GM18861 (cell line): ENCODE results near the gene RTCB.

Source experiments
- ATAC-seq: cut with Tn5 transposase; IDR thresholded peaks from one replicate; pipeline ENCODE4 v1.9.1; 2021; ENCODE audit not compliant: unreplicated experiment

Gene RTCB

DNA sequence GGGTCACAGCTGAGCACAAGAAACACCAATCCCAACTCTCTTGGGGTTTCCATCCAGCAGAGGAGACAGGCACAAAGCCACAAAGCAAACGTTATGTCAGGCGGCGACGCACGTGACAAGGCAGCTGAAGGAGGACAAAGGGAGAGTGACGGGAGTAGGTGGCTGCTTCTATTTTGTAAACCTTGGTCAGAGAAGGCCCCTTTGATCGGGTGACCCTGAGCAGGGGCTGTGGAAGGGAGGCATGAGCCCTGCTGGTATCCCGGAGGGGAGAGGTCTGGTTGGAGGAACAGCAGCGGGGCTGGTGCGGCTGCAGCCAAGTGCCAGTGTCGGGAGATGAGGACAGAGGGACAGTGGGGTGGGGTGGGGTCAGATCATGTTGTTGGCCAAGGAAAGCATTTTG lies 71.6 kb downstream of the RTCB start:
- ATAC-seq = no peak

DNA sequence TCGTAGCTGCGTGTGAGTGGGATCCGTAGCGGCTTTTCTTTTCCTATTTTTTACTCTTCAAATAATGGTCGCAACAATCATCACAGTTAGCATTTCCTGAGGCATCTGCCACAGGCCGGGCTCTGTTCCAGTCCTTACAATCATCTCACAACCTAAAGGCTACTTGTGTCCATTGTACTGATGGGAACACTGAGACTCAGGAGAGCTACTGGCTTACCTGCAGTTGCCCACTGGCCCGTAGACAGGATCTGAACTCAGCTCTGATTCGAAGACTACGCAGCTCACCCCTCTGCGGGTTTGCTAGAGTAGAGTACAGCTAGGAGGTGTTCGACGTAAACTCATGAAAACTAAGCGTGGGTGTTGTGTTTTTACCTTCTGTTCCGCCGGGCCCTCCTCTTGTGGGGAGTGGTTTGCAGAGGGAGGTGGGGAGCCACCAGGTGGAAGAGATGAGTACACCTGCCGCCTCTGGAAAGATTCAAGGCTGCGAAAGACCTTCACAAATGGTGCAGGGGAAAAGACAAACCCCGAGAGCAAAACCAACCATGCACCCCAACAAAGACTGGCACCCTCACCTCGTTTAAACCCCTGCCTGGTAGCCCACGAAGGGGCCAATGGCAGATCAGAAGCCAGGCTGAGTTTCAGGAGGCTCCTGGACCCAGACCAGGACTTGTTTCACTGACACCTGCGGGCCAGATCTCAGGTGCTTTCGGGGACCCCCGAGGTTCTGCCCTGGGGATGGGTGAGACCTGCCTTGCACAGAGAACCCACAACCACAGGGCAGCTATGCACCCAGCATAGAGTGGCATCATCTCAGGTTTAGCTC lies 72.6 kb downstream of the RTCB start:
- ATAC-seq = no peak

DNA sequence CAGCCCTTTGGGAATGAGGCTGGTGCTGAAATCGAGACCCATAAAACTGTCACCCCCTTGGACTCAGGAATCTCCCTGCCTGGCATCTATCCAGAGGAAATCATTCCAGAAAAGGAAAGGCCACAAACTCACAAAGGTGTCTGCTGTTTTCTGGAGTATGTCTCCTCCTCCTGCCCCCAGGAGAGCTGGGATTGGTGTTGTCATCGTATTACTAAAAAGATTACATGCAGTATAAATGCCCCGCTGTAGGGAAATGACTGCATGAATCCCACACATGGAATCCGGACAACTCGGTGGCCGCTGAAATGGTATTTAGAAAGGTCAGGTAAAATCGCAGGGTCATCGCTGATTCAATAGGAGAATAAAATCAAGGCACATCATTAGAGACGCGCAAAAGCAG lies 73.3 kb downstream of the RTCB start:
- ATAC-seq = no peak
